Spleen (tissue), 11 donors: ENCODE results near the gene TSC22D1. TPM values are rescaled to one million over a fixed set of nuclear protein-coding genes. Genes with fewer than 3 reads are reported as not detected.

Source experiments
- DNase-seq: peaks from one replicate; pipeline ENCODE4 v3.0.0-alpha.2; 2020
- H3K27ac ChIP-seq, 8 donors: fragments of 200-600 bp; sonication (generic) in 7 of 8; 1 replicate in 4 of 8; 2 replicates in 4 of 8; pipeline versions ENCODE4 v1.5.0 to v1.8.0; 2016 to 2021; ENCODE audit warnings: inconsistent platforms in 4 of 8, mild to moderate bottlenecking in 4 of 8, moderate library complexity in 1 of 8
- H3K27me3 ChIP-seq, 7 donors: fragments of 200-600 bp; sonication (generic) in 6 of 7; replicated peaks in 1 of 7; 1 replicate in 4 of 7; 2 replicates in 3 of 7; pipeline versions ENCODE4 v1.5.0 to v1.8.0; 2016 to 2021; ENCODE audit warnings: inconsistent platforms in 3 of 7, mild to moderate bottlenecking in 1 of 7
- H3K36me3 ChIP-seq, 6 donors: fragments of 200-600 bp; sonication (generic) in 5 of 6; 1 replicate in 4 of 6; 2 replicates in 2 of 6; pipeline versions ENCODE4 v1.5.0 to v1.8.0; 2016 to 2021; ENCODE audit warnings: inconsistent platforms in 2 of 6
- H3K4me1 ChIP-seq, 6 donors: fragments of 200-600 bp; sonication (generic) in 5 of 6; 1 replicate in 3 of 6; 2 replicates in 3 of 6; pipeline versions ENCODE4 v1.5.0 to v1.8.0; 2016 to 2021; ENCODE audit warnings: inconsistent platforms in 3 of 6
- H3K4me3 ChIP-seq, 8 donors: fragments of 200-600 bp; sonication (generic) in 7 of 8; 1 replicate in 4 of 8; 2 replicates in 4 of 8; pipeline versions ENCODE4 v1.5.0 to v1.8.0; 2016 to 2021; ENCODE audit warnings: inconsistent platforms in 4 of 8, mild to moderate bottlenecking in 4 of 8, moderate library complexity in 2 of 8
- H3K9me3 ChIP-seq, 8 donors: fragments of 200-600 bp; sonication (generic) in 7 of 8; 1 replicate in 4 of 8; 2 replicates in 4 of 8; pipeline versions ENCODE4 v1.5.0 to v1.8.0; 2016 to 2021; ENCODE audit warnings: inconsistent platforms in 4 of 8
- CTCF ChIP-seq, 11 experiments: fragments of 200-600 bp in 7 of 11; fragments of 450-650 bp in 4 of 11; sonication (generic) in 4 of 11; IDR thresholded peaks in 8 of 11; conservative IDR thresholded peaks in 3 of 11; 1 replicate in 7 of 11; 2 replicates in 4 of 11; pipeline versions ENCODE4 v1.4.0 to v1.8.0; 2016 to 2021; ENCODE audit warnings: antibody characterized with exemption in 11 of 11, inconsistent platforms in 4 of 11, mild to moderate bottlenecking in 1 of 11
- POLR2A ChIP-seq, 3 donors: fragments of 450-650 bp; IDR thresholded peaks; one replicate each; pipeline ENCODE4 v1.5.1; 2017; ENCODE audit warnings: antibody characterized with exemption in 3 of 3, mild to moderate bottlenecking in 1 of 3
- POLR2AphosphoS5 ChIP-seq, 3 donors: sonication (generic); formaldehyde crosslinking; IDR thresholded peaks; one replicate each; pipeline ENCODE4 v1.5.1; 2017; ENCODE audit warnings: antibody characterized with exemption in 3 of 3
- WGBS, 5 donors: extraction: QIAGEN DNeasy Blood & Tissue Kit in 3 of 5; methylation state at CpG; one replicate each; pipeline versions ENCODE4 v1.1.5 to v1.1.7; 2013 to 2018; 5-methylcytosine and 5-hydroxymethylcytosine counted together
- intact Hi-C: fragments of 100-400 bp; cut with DNase I; formaldehyde crosslinking; loops from one replicate; pipeline ENCODE4 v1.15.0; 2023; ENCODE audit warnings: low total_unique reads
- polyA plus RNA-seq, 3 donors: library from polyadenylated mRNA; stranded (reverse); fragments of 200-250 nt; gene quantifications; one replicate each; pipeline ENCODE4 v1.2.1, GENCODE V29; 2013
- total RNA-seq, 7 donors: library from RNA; depleted of rRNA in 3 of 7; stranded (reverse); fragments of >200 nt in 3 of 7; fragmentation: NEBNext Ultra II Directional in 4 of 7; extraction: Animal tissue kit (Norgen Biotek cat#: 25700) in 4 of 7; gene quantifications; one replicate each; pipeline versions ENCODE4 v1.1.0 to v1.2.1, GENCODE V29; 2016 to 2021
- donor health status: healthy with polysubstance abuse.
- donor health status: DM: no; HTN: no; CAD: no; lungs with moderate emphysema.
- donor health status: DM: no; HTN: no; CAD: no.
- donor health status: Bipolar disorder and iron deficiency.
- donor health status: healthy.
- donor health status: DM: no; HTN: no; CAD: no.
- donor health status: DM: yes; HTN: yes; CAD: no.

TSC22D1 gene
- total and polyA plus RNA-seq, 10 donors: 14.3 to 66.3 (median 42.6) TPM

- Histone ChIP-seq H3K9me3 (peaks cover 0 to 15% (median 11%) of the 10 kb centered on the region in 8 donors), H3K4me1 (no peaks in the 10 kb centered on the region), H3K27ac (no peak overlapping the region), H3K36me3 (no peaks in the 10 kb centered on the region), H3K27me3 (no peaks in the 10 kb centered on the region), H3K4me3 (no peak overlapping the region)
- TF ChIP-seq POLR2A (IDR thresholded peaks at IDR 0.05): no peak
- no peak for TF ChIP-seq POLR2AphosphoS5 (IDR thresholded peaks at IDR 0.05)
- TF ChIP-seq CTCF (IDR thresholded peaks at IDR 0.05 in 8 of 11, conservative IDR thresholded peaks at IDR 0.05 in 3 of 11): no peak
- intact Hi-C loops: no loop called here
- WGBS, 5 donors: 92 to 99% (median 93%) methylated on average over 3 of the region's 3 CpGs
- no peak for DNase-seq
Measured at GRCh38 chr13:44498502-44498901, 77.6 kb downstream of the TSC22D1 start.

- H3K4me1 ChIP-seq: no peaks in the 10 kb centered on the region
- H3K36me3 ChIP-seq: no peaks in the 10 kb centered on the region
- no peak for TF ChIP-seq POLR2A (IDR thresholded peaks at IDR 0.05)
- no peak for TF ChIP-seq CTCF (IDR thresholded peaks at IDR 0.05 in 8 of 11, conservative IDR thresholded peaks at IDR 0.05 in 3 of 11)
- no peak for TF ChIP-seq POLR2AphosphoS5 (IDR thresholded peaks at IDR 0.05)
- intact Hi-C loops: no loop called here
- no peak for DNase-seq
- H3K27ac ChIP-seq: no peak overlapping the region
- H3K27me3 ChIP-seq: no peaks in the 10 kb centered on the region
- H3K9me3 ChIP-seq: peaks cover 0 to 15% (median 11%) of the 10 kb centered on the region in 8 donors
- H3K4me3 ChIP-seq: no peak overlapping the region
Measured at GRCh38 chr13:44497801-44498200, 78.3 kb downstream of the TSC22D1 start.

GRCh38 chr13:44493213-44493812 lies 82.8 kb downstream of the TSC22D1 start:
- Histone ChIP-seq H3K4me3 (no peak overlapping the region), H3K27me3 (no peaks in the 10 kb centered on the region), H3K4me1 (no peaks in the 10 kb centered on the region), H3K36me3 (no peaks in the 10 kb centered on the region), H3K9me3 (peaks cover 0 to 15% (median 11%) of the 10 kb centered on the region in 8 donors), H3K27ac (no peak overlapping the region)
- 75 to 92% (median 85%) methylated on average over 3 of the region's 3 CpGs for WGBS, 5 donors
- intact Hi-C loops: no loop called here
- DNase-seq: no peak
- no peak for TF ChIP-seq POLR2AphosphoS5 (IDR thresholded peaks at IDR 0.05)
- TF ChIP-seq POLR2A (IDR thresholded peaks at IDR 0.05): no peak
- no peak for TF ChIP-seq CTCF (IDR thresholded peaks at IDR 0.05 in 8 of 11, conservative IDR thresholded peaks at IDR 0.05 in 3 of 11)

GRCh38 chr13:44489751-44490150 lies 86.4 kb downstream of the TSC22D1 start:
- no peak for DNase-seq
- no peaks in the 10 kb centered on the region for H3K27me3 ChIP-seq
- TF ChIP-seq POLR2A (IDR thresholded peaks at IDR 0.05) (no peak), POLR2AphosphoS5 (IDR thresholded peaks at IDR 0.05) (no peak), CTCF (IDR thresholded peaks at IDR 0.05 in 8 of 11, conservative IDR thresholded peaks at IDR 0.05 in 3 of 11) (no peak)
- intact Hi-C loops: loop anchor here (10.0 kb wide), 1 partner anchor 85 kb away; the partner anchor contains the start of gene TSC22D1
- H3K27ac ChIP-seq: no peak overlapping the region
- peaks cover 2 to 10% (median 5%) of the 10 kb centered on the region in 6 donors for H3K4me1 ChIP-seq
- H3K9me3 ChIP-seq: peaks cover 0 to 5% (median 4%) of the 10 kb centered on the region in 8 donors
- no peaks in the 10 kb centered on the region for H3K36me3 ChIP-seq
- WGBS, 5 donors: 86 to 100% (median 94%) methylated on average over 1 of the region's 1 CpG
- H3K4me3 ChIP-seq: no peak overlapping the region
